WTC11 (cell line): ENCODE data around the gene HNRNPUL1. TPM values are rescaled to one million over a fixed set of nuclear protein-coding genes. Genes with fewer than 3 reads are reported as not detected.

ENCODE experiments used
- ATAC-seq: fragments of 200-7000 bp; cut with Tn5 transposase; 2 replicates; pipeline ENCODE4 v1.10.0; 2021; ENCODE audit warnings: mild to moderate bottlenecking, moderate library complexity
- CTCF ChIA-PET: fragments of 300-600 bp; sonication (Branson Sonifier 250); formaldehyde crosslinking; loops from one replicate; lab custom pipeline; 2021; ENCODE audit warnings: antibody characterized with exemption; lab: Charles Lee
- POLR2A ChIA-PET: fragments of 350-600 bp; sonication (Branson Sonifier 250); formaldehyde crosslinking; loops from one replicate; lab custom pipeline; 2021; ENCODE audit warnings: antibody characterized with exemption; lab: Charles Lee
- DNase-seq: peaks from one replicate; pipeline ENCODE4 v3.0.0; 2021; ENCODE audit warnings: low spot score
- H3K27ac Mint-ChIP-seq: 2 replicates; pipeline ENCODE4 v1.8.0; 2021; ENCODE audit warnings: mixed read lengths
- H3K27me3 Mint-ChIP-seq: 2 replicates; pipeline ENCODE4 v1.8.0; 2021; ENCODE audit warnings: low read depth, mild to moderate bottlenecking, moderate library complexity, mixed read lengths
- H3K36me3 Mint-ChIP-seq: 2 replicates; pipeline ENCODE4 v1.8.0; 2021; ENCODE audit warnings: mixed read lengths
- H3K4me1 Mint-ChIP-seq: 2 replicates; pipeline ENCODE4 v1.8.0; 2022; ENCODE audit warnings: mixed read lengths
- H3K4me3 Mint-ChIP-seq: 2 replicates; pipeline ENCODE4 v1.8.0; 2021; ENCODE audit warnings: mild to moderate bottlenecking, moderate library complexity, mixed read lengths
- H3K9me3 Mint-ChIP-seq: 2 replicates; pipeline ENCODE4 v1.8.0; 2021; ENCODE audit warnings: mixed read lengths
- ARID4B ChIP-seq: sonication (generic); formaldehyde crosslinking; IDR thresholded peaks from 2 replicates; pipeline ENCODE4 v1.8.0; 2023; ENCODE audit warnings: missing genetic modification reagents, mild to moderate bottlenecking, borderline replicate concordance
- ERG ChIP-seq: fragments of 250-450 bp; sonication (Bioruptor Pico); IDR thresholded peaks from 2 replicates; pipeline ENCODE4 v1.8.0; 2021; ENCODE audit warnings: mild to moderate bottlenecking
- FOXP4 ChIP-seq: sonication (generic); formaldehyde crosslinking; IDR thresholded peaks from 2 replicates; pipeline ENCODE4 v1.8.0; 2022; ENCODE audit warnings: mild to moderate bottlenecking, missing genetic modification reagents
- GABPB1 ChIP-seq: sonication (generic); formaldehyde crosslinking; IDR thresholded peaks from 2 replicates; pipeline ENCODE4 v1.8.1; 2023; ENCODE audit warnings: mild to moderate bottlenecking, missing genetic modification reagents
- NFE2L1 ChIP-seq: sonication (generic); formaldehyde crosslinking; IDR thresholded peaks from 2 replicates; pipeline ENCODE4 v1.8.1; 2023; ENCODE audit warnings: missing genetic modification reagents
- OVOL2 ChIP-seq: fragments of 250-450 bp; sonication (Bioruptor Pico); IDR thresholded peaks from 2 replicates; pipeline ENCODE4 v1.9.0; 2021; ENCODE audit warnings: mild to moderate bottlenecking, borderline replicate concordance
- ZMAT4 ChIP-seq: fragments of 250-450 bp; sonication (Bioruptor Pico); IDR thresholded peaks from 2 replicates; pipeline ENCODE4 v1.9.0; 2021; ENCODE audit warnings: mild to moderate bottlenecking
- ZNF425 ChIP-seq: fragments of 250-450 bp; sonication (Bioruptor Pico); conservative IDR thresholded peaks from 2 replicates; pipeline ENCODE4 v1.9.0; 2021; ENCODE audit warnings: mild to moderate bottlenecking
- ZNF532 ChIP-seq: fragments of 250-450 bp; sonication (Bioruptor Pico); IDR thresholded peaks from 2 replicates; pipeline ENCODE4 v1.9.0; 2021; ENCODE audit warnings: mild to moderate bottlenecking, borderline replicate concordance
- ZNF671 ChIP-seq: fragments of 250-450 bp; sonication (Bioruptor Pico); IDR thresholded peaks from 2 replicates; pipeline ENCODE4 v1.8.0; 2021; ENCODE audit warnings: mild to moderate bottlenecking
- total RNA-seq: library from RNA; stranded (reverse); gene quantifications from 3 replicates; pipeline ENCODE4 v1.2.3, GENCODE V29; 2021

The HNRNPUL1 gene
- total RNA-seq, 1 experiment from 2014 or later: 282 TPM

- TF ChIP-seq ZNF425 (CRISPR knock-in tag) (no peak), ZMAT4 (CRISPR knock-in tag) (no peak), ZNF671 (CRISPR knock-in tag) (no peak), OVOL2 (CRISPR knock-in tag) (no peak), ERG (no peak)
Observed at GRCh38 chr19:41261474-41262190, 2.5 kb upstream of the HNRNPUL1 start (continued).

- ChIA-PET CTCF (interaction anchor here (0.6 to 5.7 kb wide), 27 partner anchors 14 to 444 kb away, joined by 3 to 95 read pairs (median 4); partner anchors contain the start of genes AXL and CYP2S1), POLR2A (interaction anchor here (0.6 to 3.2 kb wide), 13 partner anchors 14 to 1337 kb away, joined by 3 to 24 read pairs (median 4); partner anchors contain the start of genes ACTMAP and AXL)
- Mint-ChIP-seq H3K27ac (peak overlapping the region; percentile 99), H3K4me3 (peak overlapping the region; percentile 95), H3K4me1 (peaks cover 27% of the 10 kb centered on the region), H3K36me3 (peaks cover 23% of the 10 kb centered on the region), H3K27me3 (no peaks in the 10 kb centered on the region; the same call in 1 of the 2 replicates), H3K9me3 (no peaks in the 10 kb centered on the region)
- no peak for TF ChIP-seq ZNF532 (CRISPR knock-in tag)
- TF ChIP-seq ARID4B (CRISPR knock-in tag): 0 out of 2 replicates have a peak, but pooled peaks have one; percentile 22
- TF ChIP-seq NFE2L1 (CRISPR knock-in tag): 0 out of 2 replicates have a peak, but pooled peaks have one; percentile 48
- peak; percentile 10; the same call in 1 of the 2 replicates for TF ChIP-seq GABPB1 (CRISPR knock-in tag)
- TF ChIP-seq FOXP4 (CRISPR knock-in tag): no peak
- peak; percentile 55 for DNase-seq
- ATAC-seq: peak; percentile 2
Observed at GRCh38 chr19:41263042-41263849, 926 bp upstream of the HNRNPUL1 start.
